Kidney (tissue), 14 donors: ENCODE results near the gene DTX1. TPM values are rescaled to one million over a fixed set of nuclear protein-coding genes. Genes with fewer than 3 reads are reported as not detected.

Source experiments
- DNase-seq, 5 donors: peaks; one replicate each; pipeline ENCODE4 v3.0.0-alpha.2; 2013 to 2020
- FAIRE-seq: peaks from 2 replicates; lab custom pipeline; 2012; peaks lifted over from hg19 to GRCh38; lab: Jason Lieb, UNC
- H3K27ac ChIP-seq, 2 donors: one replicate each; pipeline ENCODE4 v1.7.0; 2013; ENCODE audit warnings: low read depth in 2 of 2, low read length in 2 of 2, inconsistent platforms in 1 of 2
- H3K27me3 ChIP-seq: one replicate; pipeline ENCODE4 v1.7.1; 2013; ENCODE audit warnings: low read length, inconsistent platforms; ENCODE audit not compliant: control insufficient read depth, insufficient read depth
- H3K36me3 ChIP-seq, 3 donors: one replicate each; pipeline versions ENCODE4 v1.7.0 to v1.7.1; 2013; ENCODE audit warnings: low read length in 3 of 3, control low read depth in 1 of 3, inconsistent platforms in 1 of 3; ENCODE audit not compliant: insufficient read depth in 3 of 3, control insufficient read depth in 2 of 3
- H3K4me1 ChIP-seq, 3 donors: one replicate each; pipeline versions ENCODE4 v1.7.0 to v1.7.1; 2013; ENCODE audit warnings: low read length in 3 of 3, inconsistent platforms in 1 of 3, low read depth in 1 of 3; ENCODE audit not compliant: control insufficient read depth in 2 of 3, insufficient read depth in 2 of 3
- H3K4me3 ChIP-seq, 3 donors: one replicate each; pipeline versions ENCODE4 v1.7.0 to v1.8.1; 2013; ENCODE audit warnings: low read length in 3 of 3, control low read depth in 1 of 3, inconsistent platforms in 1 of 3
- H3K9ac ChIP-seq, 3 donors: one replicate each; pipeline versions ENCODE4 v1.7.0 to v1.7.1; 2013; ENCODE audit warnings: low read length in 3 of 3, control low read depth in 1 of 3, inconsistent platforms in 1 of 3
- H3K9me3 ChIP-seq, 3 donors: one replicate each; pipeline versions ENCODE4 v1.7.0 to v1.7.1; 2013; ENCODE audit warnings: low read length in 3 of 3, control low read depth in 1 of 3, inconsistent platforms in 1 of 3; ENCODE audit not compliant: control insufficient read depth in 2 of 3, insufficient read depth in 1 of 3
- CTCF ChIP-seq: IDR thresholded peaks from 3 replicates; pipeline ENCODE4 v1.5.1; 2012; ENCODE audit warnings: mild to moderate bottlenecking, moderate library complexity, borderline replicate concordance; ENCODE audit not compliant: insufficient read depth; ENCODE audit errors: extremely low read depth
- intact Hi-C: fragments of 100-400 bp; cut with DNase I; formaldehyde crosslinking; loops from one replicate; pipeline ENCODE4 v1.11.1; 2022
- polyA plus RNA-seq: library from polyadenylated mRNA; stranded (reverse); fragments of 350-450 nt; fragmentation: Illumina TruSeq; extraction: RNeasy Lipid Tissue Mini Kit (QIAGEN cat#74804); gene quantifications from one replicate; pipeline ENCODE4 v1.2.3, GENCODE V29; 2014; ENCODE audit warnings: low read depth, low replicate concordance; ENCODE audit not compliant: insufficient read depth
- total RNA-seq: library from RNA; stranded (reverse); fragmentation: NEBNext Ultra II Directional; extraction: Animal tissue kit (Norgen Biotek cat#: 25700); gene quantifications from one replicate; pipeline ENCODE4 v1.2.1, GENCODE V29; 2021
- donor health status: control.
- donor health status: control.
- donor health status: control.
- donor health status: control.
- donor health status: control.
- donor health status: DM: yes; HTN: yes; CAD: no.
- donor health status: Normal renal cell carcinoma (clear cell type).

The DTX1 gene
- total and polyA plus RNA-seq, 2 donors from 2014 or later, result 4.9 to 7.3 TPM

- H3K9ac ChIP-seq, result peak overlapping the region in 1 of 3 donors; percentile 19
- no peak overlapping the region for H3K4me3 ChIP-seq
- H3K27ac ChIP-seq, result peak overlapping the region in 1 of 2 donors; percentile 51
- peak; percentile 24 for TF ChIP-seq CTCF
- intact Hi-C loops, result no loop called here
- no peak for FAIRE-seq
- no peaks in the 10 kb centered on the region for H3K9me3 ChIP-seq
- H3K27me3 ChIP-seq, result no peaks in the 10 kb centered on the region
- peaks cover 0 to 5% (median 0%) of the 10 kb centered on the region in 3 donors for H3K4me1 ChIP-seq
- peaks cover 0 to 2% (median 0%) of the 10 kb centered on the region in 3 donors for H3K36me3 ChIP-seq
- peak in 4 of 5 donors; percentile 35 to 95 (median 63) for DNase-seq
Measured at GRCh38 chr12:113130457-113131135, 74.1 kb downstream of the DTX1 start.

GRCh38 chr12:113131556-113131955, 75.0 kb downstream of the DTX1 start:
- Histone ChIP-seq H3K27ac (no peak overlapping the region), H3K27me3 (no peaks in the 10 kb centered on the region), H3K4me1 (peaks cover 0 to 6% (median 0%) of the 10 kb centered on the region in 3 donors), H3K4me3 (no peak overlapping the region), H3K9me3 (no peaks in the 10 kb centered on the region), H3K36me3 (no peaks in the 10 kb centered on the region), H3K9ac (no peak overlapping the region)
- no peak for TF ChIP-seq CTCF
- FAIRE-seq (no peak), DNase-seq (no peak)
- intact Hi-C loops, result no loop called here

GRCh38 chr12:113133036-113133435, 76.5 kb downstream of the DTX1 start:
- intact Hi-C loops, result no loop called here
- Histone ChIP-seq H3K4me3 (no peak overlapping the region), H3K36me3 (no peaks in the 10 kb centered on the region), H3K9me3 (no peaks in the 10 kb centered on the region), H3K4me1 (peaks cover 0 to 7% (median 4%) of the 10 kb centered on the region in 3 donors), H3K27ac (no peak overlapping the region), H3K27me3 (no peaks in the 10 kb centered on the region), H3K9ac (peak overlapping the region in 1 of 3 donors; percentile 14)
- DNase-seq (no peak), FAIRE-seq (no peak)
- TF ChIP-seq CTCF, result no peak
